Hepatocyte (in vitro differentiated cells): ENCODE results near the gene HTR2B.

Source experiments
- EZH2 ChIP-seq: fragments of 200-600 bp; sonication (generic); IDR thresholded peaks from 2 replicates; pipeline ENCODE4 v1.6.1; 2016; ENCODE audit warnings: antibody characterized with exemption, mild to moderate bottlenecking, borderline replicate concordance
- EZH2phosphoT487 ChIP-seq: fragments of 200-600 bp; sonication (generic); IDR thresholded peaks from one replicate; pipeline ENCODE4 v1.6.1; 2018; ENCODE audit warnings: antibody characterized with exemption, mild to moderate bottlenecking, low read depth, moderate library complexity; ENCODE audit not compliant: unreplicated experiment, severe bottlenecking
- TF ChIP-seq, protein P1 (sequence below): fragments of 200-600 bp; sonication (generic); IDR thresholded peaks from 2 replicates; pipeline ENCODE4 v1.5.1; 2016; ENCODE audit warnings: antibody characterized with exemption, mild to moderate bottlenecking; ENCODE audit not compliant: poor library complexity

DNA sequence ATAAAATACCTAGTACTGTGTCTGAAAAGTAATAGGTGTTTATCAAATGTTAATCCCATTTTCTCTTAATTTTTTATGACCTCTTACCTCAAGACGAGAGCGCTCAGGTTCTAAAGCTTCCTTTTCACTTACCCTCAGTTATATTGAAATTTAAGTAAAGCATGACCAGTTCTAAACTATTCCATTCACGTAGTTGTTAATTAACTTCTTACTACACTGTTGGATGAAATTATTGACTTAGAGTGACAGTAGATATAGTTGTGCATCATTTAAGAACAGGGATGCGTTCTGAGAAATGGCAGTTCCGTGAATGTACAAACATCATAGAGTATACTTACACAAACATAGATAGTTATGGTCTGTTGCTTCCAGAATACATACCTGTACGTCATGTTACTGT, 20.1 kb upstream of the HTR2B start:
- TF ChIP-seq, protein P1, sequence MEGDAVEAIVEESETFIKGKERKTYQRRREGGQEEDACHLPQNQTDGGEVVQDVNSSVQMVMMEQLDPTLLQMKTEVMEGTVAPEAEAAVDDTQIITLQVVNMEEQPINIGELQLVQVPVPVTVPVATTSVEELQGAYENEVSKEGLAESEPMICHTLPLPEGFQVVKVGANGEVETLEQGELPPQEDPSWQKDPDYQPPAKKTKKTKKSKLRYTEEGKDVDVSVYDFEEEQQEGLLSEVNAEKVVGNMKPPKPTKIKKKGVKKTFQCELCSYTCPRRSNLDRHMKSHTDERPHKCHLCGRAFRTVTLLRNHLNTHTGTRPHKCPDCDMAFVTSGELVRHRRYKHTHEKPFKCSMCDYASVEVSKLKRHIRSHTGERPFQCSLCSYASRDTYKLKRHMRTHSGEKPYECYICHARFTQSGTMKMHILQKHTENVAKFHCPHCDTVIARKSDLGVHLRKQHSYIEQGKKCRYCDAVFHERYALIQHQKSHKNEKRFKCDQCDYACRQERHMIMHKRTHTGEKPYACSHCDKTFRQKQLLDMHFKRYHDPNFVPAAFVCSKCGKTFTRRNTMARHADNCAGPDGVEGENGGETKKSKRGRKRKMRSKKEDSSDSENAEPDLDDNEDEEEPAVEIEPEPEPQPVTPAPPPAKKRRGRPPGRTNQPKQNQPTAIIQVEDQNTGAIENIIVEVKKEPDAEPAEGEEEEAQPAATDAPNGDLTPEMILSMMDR, result no peak
- TF ChIP-seq EZH2, result no peak
- no peak for TF ChIP-seq EZH2phosphoT487
